ENCODE data around the gene TEX48.

The TEX48 gene, protein sequence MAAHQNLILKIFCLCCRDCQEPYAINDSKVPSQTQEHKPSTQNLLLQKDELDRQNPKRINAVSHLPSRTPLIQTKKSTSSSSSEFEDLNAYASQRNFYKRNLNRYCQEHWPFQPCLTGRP

DNA sequence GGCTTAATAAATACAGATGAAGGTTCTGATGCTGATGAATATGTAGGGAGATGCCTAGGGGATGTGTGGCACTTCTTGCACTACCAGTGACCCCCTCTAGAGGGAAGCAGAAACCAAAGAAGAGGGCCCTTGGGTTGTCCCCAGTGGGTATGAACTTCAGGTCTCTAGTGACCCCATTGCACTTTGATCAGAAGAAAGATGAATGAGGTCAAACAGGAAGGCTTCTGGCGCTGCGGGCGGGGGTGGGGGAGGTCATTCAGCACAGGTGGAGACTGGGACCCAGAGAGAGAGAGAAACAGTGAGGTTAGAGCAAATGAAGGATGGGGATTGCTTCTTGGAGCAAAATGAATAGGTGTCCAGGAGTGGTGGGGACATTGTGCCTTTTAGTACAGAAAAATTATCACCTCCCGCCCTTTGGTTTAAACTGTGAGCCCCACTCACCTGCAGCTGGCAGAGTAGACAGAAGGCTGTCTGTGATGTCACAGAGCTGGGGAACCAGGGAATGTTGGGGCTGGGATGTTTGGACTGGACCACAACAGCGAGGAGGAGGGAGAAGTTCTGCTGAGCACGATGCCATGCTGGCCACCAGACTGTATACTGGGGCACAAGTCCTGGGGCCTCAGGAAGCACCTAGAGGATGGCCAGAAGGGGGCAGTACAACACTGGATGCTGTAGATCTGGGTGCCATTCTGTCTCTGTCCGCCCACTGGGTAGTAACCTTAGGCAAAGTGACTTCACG is at the start of gene TEX48:
Gene TEX48 (minus strand): TSS at position 599 of the 739 bp plus-strand sequence. CDS start 10,469 bp downstream, outside the sequence.
- Mint-ChIP-seq H3K27me3 (peaks cover 12% of the 10 kb centered on the region), H3K4me3 (no peak within 1 kb of the TSS), H3K36me3 (ENCODE audit: low read depth) (peaks cover 14% of the 10 kb centered on the region), H3K27ac (peak within 1 kb of the TSS; percentile 84), H3K9me3 (peaks cover 4% of the 10 kb centered on the region), H3K4me1 (ENCODE audit: low read depth) (peaks cover 74% of the 10 kb centered on the region)

- Mint-ChIP-seq H3K4me1 (ENCODE audit: low read depth) (peaks cover 34% of the 10 kb centered on the region), H3K9me3 (no peaks in the 10 kb centered on the region), H3K27me3 (no peaks in the 10 kb centered on the region), H3K4me3 (no peak overlapping the region), H3K27ac (no peak overlapping the region), H3K36me3 (ENCODE audit: low read depth) (no peaks in the 10 kb centered on the region)
These were observed 49.7 kb upstream of the TEX48 start for GRCh38 chr9:114731701-114732100.

DNA sequence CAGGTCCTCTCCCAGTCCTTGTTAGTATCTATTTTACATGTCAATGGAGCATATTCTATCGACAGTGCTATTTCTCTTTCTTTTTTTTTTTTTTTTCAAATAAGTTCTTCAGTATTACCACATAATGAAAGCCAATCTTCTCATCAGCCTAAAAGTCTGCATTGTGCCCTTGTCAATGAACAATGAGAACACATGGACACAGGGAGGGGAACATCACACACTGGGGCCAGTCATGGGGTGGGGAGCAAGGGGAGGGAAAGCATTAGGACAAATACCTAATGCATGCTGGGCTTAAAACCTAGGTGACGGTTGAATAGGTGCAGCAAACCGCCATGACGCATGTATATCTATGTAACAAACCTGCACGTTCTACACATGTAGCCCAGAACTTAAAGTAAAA is 47.7 kb upstream of the TEX48 start:
- no peak overlapping the region for H3K27ac Mint-ChIP-seq
- H3K36me3 Mint-ChIP-seq (ENCODE audit: low read depth) = no peaks in the 10 kb centered on the region
- H3K27me3 Mint-ChIP-seq = no peaks in the 10 kb centered on the region
- H3K4me3 Mint-ChIP-seq = no peak overlapping the region
- peaks cover 33% of the 10 kb centered on the region for H3K4me1 Mint-ChIP-seq (ENCODE audit: low read depth)
- H3K9me3 Mint-ChIP-seq = no peaks in the 10 kb centered on the region

DNA sequence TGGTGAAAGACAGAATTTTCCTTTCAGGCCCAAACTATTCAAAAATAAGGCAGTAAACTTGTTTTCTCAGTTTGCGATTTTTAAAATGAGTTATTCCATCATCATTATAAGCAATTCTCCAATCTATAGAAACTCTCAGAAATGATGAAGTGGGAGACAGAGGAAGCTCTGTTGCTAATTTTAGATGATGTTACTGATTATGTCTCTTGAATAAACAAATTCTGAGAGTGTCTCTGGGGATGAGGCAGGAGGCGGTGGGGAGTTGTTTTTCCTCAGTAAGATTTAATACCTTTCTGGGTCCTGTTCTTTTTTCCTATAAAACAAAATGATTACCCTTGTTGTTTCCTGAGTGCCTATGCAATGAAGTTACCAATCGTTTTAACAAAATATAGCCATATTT is 43.9 kb upstream of the TEX48 start:
- H3K27ac Mint-ChIP-seq = no peak overlapping the region

GRCh38 chr9:114724744-114725143 is 42.8 kb upstream of the TEX48 start:
- Mint-ChIP-seq H3K27me3 (no peaks in the 10 kb centered on the region), H3K36me3 (ENCODE audit: low read depth) (no peaks in the 10 kb centered on the region), H3K27ac (no peak overlapping the region), H3K9me3 (no peaks in the 10 kb centered on the region), H3K4me3 (no peak overlapping the region), H3K4me1 (ENCODE audit: low read depth) (peaks cover 32% of the 10 kb centered on the region)

More for the DNA sequence above, 43.9 kb upstream of the TEX48 start:
- Mint-ChIP-seq H3K36me3 (ENCODE audit: low read depth) (no peaks in the 10 kb centered on the region), H3K9me3 (no peaks in the 10 kb centered on the region), H3K4me3 (no peak overlapping the region), H3K27me3 (no peaks in the 10 kb centered on the region), H3K4me1 (ENCODE audit: low read depth) (peaks cover 23% of the 10 kb centered on the region)

DNA sequence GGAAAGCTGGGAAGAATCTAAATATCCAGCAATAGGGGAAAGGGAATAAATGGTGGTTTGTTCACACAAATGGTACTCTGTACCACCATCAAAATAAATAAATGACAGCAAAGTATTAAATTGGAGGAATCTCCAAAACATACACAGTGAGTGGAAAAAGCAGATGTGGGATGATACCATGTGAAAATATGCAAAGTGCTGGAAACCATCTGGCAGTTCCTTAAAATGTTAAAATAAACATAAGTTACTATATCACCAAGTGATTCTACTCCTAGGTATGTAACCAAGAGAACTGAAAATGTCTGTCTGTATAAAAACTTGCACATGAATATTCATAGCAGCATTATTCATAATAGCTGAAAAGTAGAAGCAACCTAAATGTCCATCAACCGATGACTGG is 41.9 kb upstream of the TEX48 start:
- H3K36me3 Mint-ChIP-seq (ENCODE audit: low read depth) = no peaks in the 10 kb centered on the region
- no peak overlapping the region for H3K4me3 Mint-ChIP-seq
- no peaks in the 10 kb centered on the region for H3K27me3 Mint-ChIP-seq
- H3K9me3 Mint-ChIP-seq = peaks cover 3% of the 10 kb centered on the region
- peaks cover 40% of the 10 kb centered on the region for H3K4me1 Mint-ChIP-seq (ENCODE audit: low read depth)
- H3K27ac Mint-ChIP-seq = no peak overlapping the region

DNA sequence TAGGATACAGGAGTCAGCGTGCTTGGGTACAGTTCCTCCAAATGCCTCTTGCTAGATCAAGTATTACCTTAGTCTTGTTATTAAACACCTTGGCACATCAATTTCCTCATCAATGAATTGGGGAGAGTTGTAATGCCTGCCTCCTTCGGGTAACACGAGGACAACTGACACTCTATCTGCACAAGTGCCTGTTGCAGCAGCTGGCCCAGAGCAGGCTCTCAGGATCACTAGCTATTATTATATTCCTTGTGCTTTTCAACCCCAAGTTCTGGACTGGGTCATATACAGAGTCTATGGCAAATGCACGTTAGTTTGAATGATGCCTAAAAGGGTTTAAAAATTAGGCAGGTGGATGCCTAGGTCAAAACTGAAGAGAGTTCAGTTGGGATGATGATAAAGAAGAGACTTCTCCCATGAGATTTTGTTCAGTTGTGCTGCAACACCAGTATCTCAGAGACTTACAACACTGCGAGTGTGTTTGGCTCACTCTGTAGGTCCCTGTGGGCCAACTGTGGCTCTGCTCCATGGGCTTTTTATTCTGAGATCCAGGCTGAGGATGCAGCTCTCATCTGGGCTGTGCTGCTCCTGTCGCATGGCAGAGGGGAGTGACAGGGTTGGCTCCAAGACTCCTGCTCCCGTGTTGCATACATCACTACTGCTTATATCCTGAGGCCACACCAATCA is 41.1 kb upstream of the TEX48 start:
- H3K4me3 Mint-ChIP-seq = no peak overlapping the region
- no peak overlapping the region for H3K27ac Mint-ChIP-seq
- H3K9me3 Mint-ChIP-seq = peaks cover 7% of the 10 kb centered on the region

GRCh38 chr9:114722081-114722621 is 40.2 kb upstream of the TEX48 start:
- no peak overlapping the region for H3K4me3 Mint-ChIP-seq
- peaks cover 10% of the 10 kb centered on the region for H3K9me3 Mint-ChIP-seq
- peaks cover 12% of the 10 kb centered on the region for H3K36me3 Mint-ChIP-seq (ENCODE audit: low read depth)
- H3K4me1 Mint-ChIP-seq (ENCODE audit: low read depth) = peaks cover 58% of the 10 kb centered on the region
- H3K27ac Mint-ChIP-seq = no peak overlapping the region
- no peaks in the 10 kb centered on the region for H3K27me3 Mint-ChIP-seq

More for the DNA sequence above, 41.1 kb upstream of the TEX48 start:
- Mint-ChIP-seq H3K36me3 (ENCODE audit: low read depth) (peaks cover 6% of the 10 kb centered on the region), H3K4me1 (ENCODE audit: low read depth) (peaks cover 49% of the 10 kb centered on the region), H3K27me3 (no peaks in the 10 kb centered on the region)

GRCh38 chr9:114721491-114722079 is 39.6 kb upstream of the TEX48 start:
- Mint-ChIP-seq H3K4me3 (no peak overlapping the region), H3K9me3 (peaks cover 10% of the 10 kb centered on the region), H3K27ac (no peak overlapping the region), H3K4me1 (ENCODE audit: low read depth) (peaks cover 62% of the 10 kb centered on the region), H3K27me3 (no peaks in the 10 kb centered on the region), H3K36me3 (ENCODE audit: low read depth) (peaks cover 12% of the 10 kb centered on the region)

GRCh38 chr9:114720086-114720676 is 38.2 kb upstream of the TEX48 start:
- Mint-ChIP-seq H3K9me3 (peaks cover 10% of the 10 kb centered on the region), H3K4me3 (no peak overlapping the region), H3K27me3 (peaks cover 5% of the 10 kb centered on the region), H3K36me3 (ENCODE audit: low read depth) (peaks cover 12% of the 10 kb centered on the region), H3K4me1 (ENCODE audit: low read depth) (peaks cover 57% of the 10 kb centered on the region), H3K27ac (peak overlapping the region; percentile 96)

- Mint-ChIP-seq H3K4me3 (no peak overlapping the region), H3K4me1 (ENCODE audit: low read depth) (peaks cover 54% of the 10 kb centered on the region), H3K36me3 (ENCODE audit: low read depth) (peaks cover 12% of the 10 kb centered on the region), H3K9me3 (peaks cover 10% of the 10 kb centered on the region), H3K27ac (peak overlapping the region; percentile 96), H3K27me3 (peaks cover 5% of the 10 kb centered on the region)
These were observed 37.3 kb upstream of the TEX48 start for GRCh38 chr9:114719290-114719689.

- Mint-ChIP-seq H3K4me1 (ENCODE audit: low read depth) (peaks cover 54% of the 10 kb centered on the region), H3K36me3 (ENCODE audit: low read depth) (peaks cover 12% of the 10 kb centered on the region), H3K4me3 (peak overlapping the region; percentile 61), H3K9me3 (peaks cover 10% of the 10 kb centered on the region), H3K27ac (peak overlapping the region; percentile 96), H3K27me3 (peaks cover 5% of the 10 kb centered on the region)
These were observed 36.8 kb upstream of the TEX48 start for GRCh38 chr9:114718801-114719221.

- H3K4me3 Mint-ChIP-seq = peak overlapping the region; percentile 35
- H3K27me3 Mint-ChIP-seq = peaks cover 5% of the 10 kb centered on the region
- H3K4me1 Mint-ChIP-seq (ENCODE audit: low read depth) = peaks cover 54% of the 10 kb centered on the region
- peaks cover 10% of the 10 kb centered on the region for H3K9me3 Mint-ChIP-seq
- peaks cover 12% of the 10 kb centered on the region for H3K36me3 Mint-ChIP-seq (ENCODE audit: low read depth)
- peak overlapping the region; percentile 96 for H3K27ac Mint-ChIP-seq
These were observed 36.0 kb upstream of the TEX48 start for GRCh38 chr9:114717908-114718486.

DNA sequence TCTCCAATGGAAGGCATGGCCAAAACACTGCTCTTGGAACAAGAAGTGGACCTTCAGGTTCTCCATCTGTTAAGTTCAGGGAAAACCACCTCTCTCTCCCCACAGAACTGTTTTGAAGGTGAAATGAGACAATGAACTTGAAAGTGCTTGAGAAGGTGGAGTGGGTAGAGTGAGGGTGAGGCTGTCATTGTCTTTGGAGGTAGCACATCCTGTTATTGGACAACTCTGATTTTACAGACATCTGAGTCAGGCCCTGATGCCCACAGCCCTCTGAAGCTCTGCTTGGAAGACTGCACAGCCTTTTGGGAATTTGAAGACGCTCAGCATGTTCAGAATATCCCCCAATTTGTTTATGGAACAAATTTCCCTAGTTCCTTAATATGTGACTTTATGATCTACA is 27.6 kb upstream of the TEX48 start:
- Mint-ChIP-seq H3K9me3 (no peaks in the 10 kb centered on the region), H3K36me3 (ENCODE audit: low read depth) (no peaks in the 10 kb centered on the region), H3K27ac (peak overlapping the region; percentile 27), H3K4me1 (ENCODE audit: low read depth) (peaks cover 41% of the 10 kb centered on the region), H3K4me3 (no peak overlapping the region), H3K27me3 (peaks cover 3% of the 10 kb centered on the region)
